Naive thymus-derived CD4-positive, alpha-beta T cell (primary cell): ENCODE data around the gene TEKT2. TPM values are rescaled to one million over a fixed set of nuclear protein-coding genes. Genes with fewer than 3 reads are reported as not detected.
A peak's percentile ranks its signal among the peaks of the same experiment; 100 is the strongest.

ENCODE experiments used
- ATAC-seq: fragments of 150-1000 bp; cut with Tn5 transposase; 2 replicates; pipeline ENCODE4 v1.10.0; 2021; ENCODE audit warnings: mild to moderate bottlenecking, moderate library complexity
- CTCF ChIA-PET: fragments of 350-600 bp; sonication (Branson Sonifier 250); formaldehyde crosslinking; loops from one replicate; lab custom pipeline; 2021; ENCODE audit warnings: antibody characterized with exemption; lab: Charles Lee
- POLR2A ChIA-PET: fragments of 350-600 bp; sonication (Branson Sonifier 250); formaldehyde crosslinking; loops from one replicate; lab custom pipeline; 2021; ENCODE audit warnings: antibody characterized with exemption, inconsistent platforms; lab: Charles Lee
- DNase-seq, 9 donors: peaks; one replicate each; pipeline versions ENCODE4 v3.0.0 to v3.0.0-alpha.2; 2020 to 2022; ENCODE audit warnings: mixed read lengths in 1 of 9
- H3K27ac ChIP-seq: one replicate; pipeline ENCODE4 v1.7.0; 2013; ENCODE audit warnings: mild to moderate bottlenecking, low read depth, low read length, moderate library complexity
- H3K27me3 ChIP-seq, 2 donors: one replicate each; pipeline ENCODE4 v1.7.0; 2013; ENCODE audit warnings: low read length in 2 of 2, mild to moderate bottlenecking in 2 of 2, moderate library complexity in 2 of 2; ENCODE audit not compliant: control insufficient read depth in 2 of 2, insufficient read depth in 2 of 2
- H3K36me3 ChIP-seq, 3 experiments: 1 replicate in 2 of 3; 2 replicates in 1 of 3; pipeline ENCODE4 v1.7.0; 2013; ENCODE audit warnings: low read length in 3 of 3, mild to moderate bottlenecking in 3 of 3, moderate library complexity in 1 of 3; ENCODE audit not compliant: insufficient read depth in 3 of 3, control insufficient read depth in 2 of 3
- H3K4me1 ChIP-seq, 2 donors: one replicate each; pipeline ENCODE4 v1.7.0; 2013; ENCODE audit warnings: low read length in 2 of 2, mild to moderate bottlenecking in 2 of 2, moderate library complexity in 1 of 2; ENCODE audit not compliant: control insufficient read depth in 2 of 2, insufficient read depth in 2 of 2
- H3K4me3 ChIP-seq: 2 replicates; pipeline ENCODE4 v1.7.0; 2013; ENCODE audit warnings: mild to moderate bottlenecking, low read length
- H3K9me3 ChIP-seq, 3 experiments: 1 replicate in 2 of 3; 2 replicates in 1 of 3; pipeline ENCODE4 v1.7.0; 2013; ENCODE audit warnings: low read length in 3 of 3; ENCODE audit not compliant: control insufficient read depth in 2 of 3
- H3K27ac Mint-ChIP-seq, 9 donors: one replicate each; pipeline ENCODE4 v1.8.0; 2020 to 2022; ENCODE audit warnings: mixed read lengths in 9 of 9, mild to moderate bottlenecking in 8 of 9, moderate library complexity in 5 of 9, inconsistent platforms in 2 of 9
- H3K27me3 Mint-ChIP-seq, 5 donors: one replicate each; pipeline ENCODE4 v1.8.0; 2021 to 2022; ENCODE audit warnings: mixed read lengths in 5 of 5, mild to moderate bottlenecking in 1 of 5
- H3K36me3 Mint-ChIP-seq, 5 donors: one replicate each; pipeline ENCODE4 v1.8.0; 2020 to 2022; ENCODE audit warnings: mixed read lengths in 5 of 5, mild to moderate bottlenecking in 3 of 5, inconsistent platforms in 1 of 5
- H3K4me1 Mint-ChIP-seq, 7 donors: one replicate each; pipeline ENCODE4 v1.8.0; 2020 to 2022; ENCODE audit warnings: mixed read lengths in 7 of 7, mild to moderate bottlenecking in 3 of 7, inconsistent platforms in 1 of 7
- H3K4me3 Mint-ChIP-seq, 10 donors: one replicate each; pipeline ENCODE4 v1.8.0; 2020 to 2022; ENCODE audit warnings: mild to moderate bottlenecking in 10 of 10, mixed read lengths in 10 of 10, moderate library complexity in 6 of 10, inconsistent platforms in 2 of 10
- H3K9me3 Mint-ChIP-seq, 11 donors: one replicate each; pipeline ENCODE4 v1.8.0; 2020 to 2022; ENCODE audit warnings: mixed read lengths in 11 of 11, mild to moderate bottlenecking in 4 of 11, inconsistent platforms in 1 of 11, moderate library complexity in 1 of 11
- intact Hi-C, 2 donors: fragments of 100-400 bp; cut with micrococcal nuclease; formaldehyde crosslinking; loops; one replicate each; pipeline ENCODE4 v1.15.1; 2023
- polyA plus RNA-seq, 2 donors: library from polyadenylated mRNA; unstranded; fragments of 300-500 nt; fragmentation: Illumina TruSeq; gene quantifications; one replicate each; pipeline ENCODE4 v1.2.3, GENCODE V29; 2021
- total RNA-seq, 6 experiments: library from RNA in 5 of 6; stranded (reverse) in 5 of 6; gene quantifications; 1 replicate in 5 of 6; 2 replicates in 1 of 6; pipeline ENCODE4 v1.2.3 and lab custom pipeline; 2021 to 2026

TEKT2 gene
- total and polyA plus RNA-seq, 7 experiments from 2014 or later: 0.71 to 0.93 TPM; not detected in 5

- no peaks in the 10 kb centered on the region for H3K27me3 Mint-ChIP-seq
- CTCF ChIA-PET: interaction anchor here (0.6 to 2.9 kb wide), 4 partner anchors 13 to 91 kb away, joined by 3 to 11 read pairs (median 8); no protein-coding TSS in a partner anchor
- ATAC-seq: no peak
Measured at GRCh38 chr1:36096500-36097432, 12.9 kb downstream of the TEKT2 start.

GRCh38 chr1:36097693-36098585 lies 14.0 kb downstream of the TEKT2 start:
- peaks cover 0 to 40% (median 0%) of the 10 kb centered on the region in 3 experiments for H3K36me3 ChIP-seq
- peaks cover 0 to 18% (median 0%) of the 10 kb centered on the region in 5 donors for H3K36me3 Mint-ChIP-seq
- intact Hi-C loops: loop anchor here in 1 of 2 donors (2.0 kb wide), 1 partner anchor 323 kb away; no protein-coding TSS in a partner anchor
- no peak for ATAC-seq
- no peak for DNase-seq
- CTCF ChIA-PET: interaction anchor here (0.7 to 1.8 kb wide), 3 partner anchors 11 to 90 kb away, joined by 3 to 10 read pairs (median 5); no protein-coding TSS in a partner anchor
- peaks cover 0 to 10% (median 4%) of the 10 kb centered on the region in 7 donors for H3K4me1 Mint-ChIP-seq
- H3K4me3 ChIP-seq: no peak overlapping the region
- POLR2A ChIA-PET: interaction anchor here (1.4 kb wide), 1 partner anchor 36 kb away, joined by 6 read pairs; no protein-coding TSS in a partner anchor
- H3K27me3 ChIP-seq: no peaks in the 10 kb centered on the region
- H3K4me3 Mint-ChIP-seq: no peak overlapping the region
- H3K4me1 ChIP-seq: no peaks in the 10 kb centered on the region
- H3K9me3 Mint-ChIP-seq: no peaks in the 10 kb centered on the region
- no peaks in the 10 kb centered on the region for H3K27me3 Mint-ChIP-seq
- peak overlapping the region in 1 of 9 donors; percentile 36 for H3K27ac Mint-ChIP-seq
- no peaks in the 10 kb centered on the region for H3K9me3 ChIP-seq
- no peak overlapping the region for H3K27ac ChIP-seq

More at GRCh38 chr1:36096500-36097432, 12.9 kb downstream of the TEKT2 start:
- H3K36me3 Mint-ChIP-seq: peaks cover 0 to 25% (median 0%) of the 10 kb centered on the region in 5 donors
- no peak overlapping the region for H3K4me3 ChIP-seq
- no peak overlapping the region for H3K4me3 Mint-ChIP-seq
- H3K27ac Mint-ChIP-seq: peak overlapping the region in 3 of 9 donors; percentile 5 to 59 (median 41)
- no peak overlapping the region for H3K27ac ChIP-seq
- H3K36me3 ChIP-seq: peaks cover 0 to 52% (median 4%) of the 10 kb centered on the region in 3 experiments
- no peaks in the 10 kb centered on the region for H3K9me3 Mint-ChIP-seq
- no peaks in the 10 kb centered on the region for H3K9me3 ChIP-seq
- H3K4me1 ChIP-seq: no peaks in the 10 kb centered on the region
- POLR2A ChIA-PET: interaction anchor here (1.4 kb wide), 1 partner anchor 38 kb away, joined by 6 read pairs; no protein-coding TSS in a partner anchor
- no peaks in the 10 kb centered on the region for H3K27me3 ChIP-seq
- DNase-seq: no peak
- peaks cover under 1 to 12% (median 7%) of the 10 kb centered on the region in 7 donors for H3K4me1 Mint-ChIP-seq
- intact Hi-C loops: no loop called here

DNA sequence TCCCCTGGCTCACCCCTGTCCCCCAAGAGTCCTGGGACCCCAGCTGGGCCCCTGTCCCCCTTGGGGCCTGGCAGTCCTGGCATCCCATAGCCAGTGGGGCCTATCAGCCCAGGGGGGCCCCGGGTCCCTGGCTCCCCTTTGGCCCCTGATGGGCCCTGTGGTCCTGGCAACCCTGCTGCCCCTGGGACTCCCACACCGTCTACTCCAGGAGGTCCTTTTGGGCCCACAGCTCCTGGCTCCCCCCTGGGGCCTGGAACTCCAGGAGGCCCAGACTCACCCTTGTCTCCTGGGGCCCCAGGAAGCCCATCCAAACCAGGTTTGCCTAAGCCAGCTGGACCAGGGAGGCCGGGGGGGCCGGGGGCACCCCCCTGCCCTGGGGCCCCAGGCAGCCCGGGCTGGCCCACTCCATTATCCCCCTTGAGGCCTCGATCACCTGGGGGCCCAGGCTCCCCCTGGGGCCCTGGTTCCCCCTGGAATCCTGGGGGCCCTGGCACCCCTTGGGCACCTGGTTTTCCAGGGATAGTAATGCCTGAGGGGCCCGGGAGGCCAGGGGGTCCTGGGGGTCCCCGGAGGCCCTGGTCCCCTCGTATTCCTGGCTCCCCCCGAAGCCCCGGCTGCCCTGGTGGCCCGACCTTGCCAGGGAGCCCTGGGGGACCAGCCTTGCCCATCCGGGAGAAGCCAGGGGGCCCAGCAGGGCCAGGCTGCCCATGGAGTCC lies 14.9 kb downstream of the TEKT2 start:
- Histone ChIP-seq H3K9me3 (no peaks in the 10 kb centered on the region), H3K27ac (no peak overlapping the region), H3K27me3 (no peaks in the 10 kb centered on the region), H3K4me3 (no peak overlapping the region), H3K36me3 (peaks cover 0 to 32% (median 0%) of the 10 kb centered on the region in 3 experiments), H3K4me1 (no peaks in the 10 kb centered on the region)
- ChIA-PET POLR2A (interaction anchor here (1.6 kb wide), 1 partner anchor 11 kb away, joined by 4 read pairs; no protein-coding TSS in a partner anchor), CTCF (interaction anchor here (0.7 to 1.8 kb wide), 2 partner anchors 12 to 89 kb away, joined by 3 to 5 read pairs; no protein-coding TSS in a partner anchor)
- H3K4me1 Mint-ChIP-seq: peaks cover 0 to 10% (median 2%) of the 10 kb centered on the region in 7 donors
- H3K4me3 Mint-ChIP-seq: no peak overlapping the region
- H3K36me3 Mint-ChIP-seq: peaks cover 0 to 12% (median 0%) of the 10 kb centered on the region in 5 donors
- DNase-seq (no peak), ATAC-seq (no peak)
- intact Hi-C loops: loop anchor here (1.0 to 2.0 kb wide), 6 partner anchors 35 to 322 kb away; partner anchors contain the start of gene TRAPPC3 (in 2 of the 2)
- no peaks in the 10 kb centered on the region for H3K27me3 Mint-ChIP-seq
- H3K27ac Mint-ChIP-seq: no peak overlapping the region
- H3K9me3 Mint-ChIP-seq: no peaks in the 10 kb centered on the region

DNA sequence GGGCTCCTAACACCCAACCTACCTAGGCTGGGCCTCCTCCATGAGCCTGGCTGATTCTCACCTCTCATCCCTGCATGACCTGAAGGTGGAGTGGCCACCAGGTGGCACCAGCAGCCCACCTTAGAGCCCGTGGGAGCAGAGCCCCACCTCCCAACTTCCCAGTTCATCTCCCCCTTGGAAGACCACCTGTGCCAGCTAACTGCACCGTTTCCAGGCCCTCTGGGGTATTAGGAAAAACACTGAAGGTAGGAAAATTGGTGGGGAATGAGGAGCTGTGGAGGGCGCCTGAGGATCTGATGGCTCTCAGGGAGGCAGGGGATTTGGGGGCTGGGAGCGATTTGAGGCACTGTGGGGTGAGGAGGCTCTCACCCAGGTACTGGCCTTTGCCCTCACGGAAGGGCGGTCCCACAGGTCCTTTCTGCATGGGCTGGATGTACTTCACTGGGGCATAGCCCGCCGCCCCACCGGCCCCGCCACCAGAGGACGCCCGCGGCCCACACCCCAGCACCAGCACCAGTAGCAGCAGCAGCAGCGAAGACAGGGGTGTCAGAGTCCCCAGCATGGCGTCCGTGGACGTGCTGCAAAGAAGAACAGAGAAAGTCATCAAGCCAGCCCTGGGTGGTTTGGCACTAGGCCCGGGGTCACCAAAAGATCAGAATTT lies 15.9 kb downstream of the TEKT2 start:
- Mint-ChIP-seq H3K36me3 (peaks cover 0 to 6% (median 0%) of the 10 kb centered on the region in 5 donors), H3K4me1 (peaks cover 0 to 10% (median 2%) of the 10 kb centered on the region in 7 donors), H3K27ac (peak overlapping the region in 1 of 9 donors; percentile 14), H3K27me3 (no peaks in the 10 kb centered on the region), H3K9me3 (no peaks in the 10 kb centered on the region), H3K4me3 (peak overlapping the region in 5 of 10 donors; percentile 12 to 50 (median 35))
- no peaks in the 10 kb centered on the region for H3K27me3 ChIP-seq
- ATAC-seq (peak; percentile 92), DNase-seq (peak; percentile 50 to 79 (median 65))
- ChIA-PET POLR2A (interaction anchor here (0.5 to 1.6 kb wide), 3 partner anchors 10 to 41 kb away, joined by 3 to 4 read pairs (median 4); no protein-coding TSS in a partner anchor), CTCF (interaction anchor here (0.7 to 5.2 kb wide), 11 partner anchors 34 to 183 kb away, joined by 3 to 77 read pairs (median 3); partner anchors contain the start of genes THRAP3 and TRAPPC3)
- H3K27ac ChIP-seq: no peak overlapping the region
- H3K4me3 ChIP-seq: no peak overlapping the region
- no peaks in the 10 kb centered on the region for H3K4me1 ChIP-seq
- intact Hi-C loops: loop anchor here (1.0 to 5.0 kb wide), 7 partner anchors 34 to 1332 kb away; partner anchors contain the start of gene TRAPPC3 (in 2 of the 2)
- peaks cover 0 to 22% (median 0%) of the 10 kb centered on the region in 3 experiments for H3K36me3 ChIP-seq
- H3K9me3 ChIP-seq: no peaks in the 10 kb centered on the region

DNA sequence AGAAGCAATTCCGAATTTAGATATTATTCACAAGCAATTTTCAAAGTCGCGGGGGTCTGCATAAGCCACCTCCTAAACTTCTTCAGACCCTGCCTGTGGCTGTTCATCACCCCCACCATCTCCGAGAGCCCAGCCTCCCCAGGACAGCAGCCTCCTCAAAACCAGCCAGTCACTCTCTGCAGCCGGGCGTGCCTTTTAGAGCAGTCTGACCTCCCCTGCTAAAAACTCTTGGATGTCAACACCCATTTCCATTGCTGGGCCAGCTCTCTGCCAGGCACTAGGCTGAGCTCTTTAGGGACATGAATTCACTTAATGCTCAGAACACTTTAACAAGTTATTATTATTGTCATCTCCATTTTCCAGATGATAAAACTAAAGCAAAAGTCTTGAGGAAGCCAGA lies 16.5 kb downstream of the TEKT2 start:
- no peaks in the 10 kb centered on the region for H3K9me3 Mint-ChIP-seq
- POLR2A ChIA-PET: interaction anchor here (0.5 to 1.0 kb wide), 2 partner anchors 34 to 40 kb away, joined by 3 to 4 read pairs; no protein-coding TSS in a partner anchor
- intact Hi-C loops: loop anchor here in 1 of 2 donors (5.0 kb wide), 1 partner anchor 1332 kb away; no protein-coding TSS in a partner anchor

More for the DNA sequence above, 16.5 kb downstream of the TEKT2 start:
- no peak for DNase-seq
- no peaks in the 10 kb centered on the region for H3K9me3 ChIP-seq
- no peaks in the 10 kb centered on the region for H3K27me3 ChIP-seq
- ATAC-seq: no peak
- peaks cover 0 to 10% (median 2%) of the 10 kb centered on the region in 7 donors for H3K4me1 Mint-ChIP-seq
- H3K27ac Mint-ChIP-seq: no peak overlapping the region
- H3K36me3 Mint-ChIP-seq: peaks cover 0 to 5% (median 0%) of the 10 kb centered on the region in 5 donors
- no peaks in the 10 kb centered on the region for H3K27me3 Mint-ChIP-seq
- H3K4me1 ChIP-seq: no peaks in the 10 kb centered on the region
- peak overlapping the region in 1 of 10 donors; percentile 50 for H3K4me3 Mint-ChIP-seq
- no peak overlapping the region for H3K27ac ChIP-seq
- no peak overlapping the region for H3K4me3 ChIP-seq
- H3K36me3 ChIP-seq: peaks cover 0 to 16% (median 0%) of the 10 kb centered on the region in 3 experiments
- CTCF ChIA-PET: interaction anchor here (0.6 to 5.2 kb wide), 11 partner anchors 33 to 1795 kb away, joined by 3 to 77 read pairs (median 3); partner anchors contain the start of genes THRAP3 and TRAPPC3
